Stimulated activated CD4-positive, alpha-beta T cell treated with anti-CD3 and anti-CD28 coated beads, Interleukin-12 subunit alpha, Interleukin-12 subunit beta, amount 100 ng/mL, for 24 hours (primary cell): ENCODE results near the gene TRPM5.

Experiments
- DNase-seq, 2 experiments: peaks; one replicate each; pipeline ENCODE4 v3.0.0-alpha.2; 2020; ENCODE audit warnings: low read depth in 2 of 2

TRPM5 gene

GRCh38 chr11:2458321-2458720 lies 14.0 kb upstream of the TRPM5 start:
- DNase-seq, result no peak

- no peak for DNase-seq
These were observed 9.1 kb upstream of the TRPM5 start for GRCh38 chr11:2453436-2453835.

- no peak for DNase-seq
These were observed 8.2 kb upstream of the TRPM5 start for GRCh38 chr11:2452321-2453012.

- DNase-seq, result no peak
These were observed 7.6 kb upstream of the TRPM5 start for GRCh38 chr11:2451916-2452315.

- DNase-seq, result no peak
These were observed 7.0 kb upstream of the TRPM5 start for GRCh38 chr11:2451336-2451735.

- no peak for DNase-seq
These were observed 6.2 kb upstream of the TRPM5 start for GRCh38 chr11:2450321-2451041.

GRCh38 chr11:2449548-2450320 lies 5.4 kb upstream of the TRPM5 start:
- no peak for DNase-seq

- no peak for DNase-seq
These were observed 4.6 kb upstream of the TRPM5 start for GRCh38 chr11:2448661-2449547.

GRCh38 chr11:2447951-2448650 lies 3.8 kb upstream of the TRPM5 start:
- no peak for DNase-seq

- DNase-seq, result no peak
These were observed 3.1 kb upstream of the TRPM5 start for GRCh38 chr11:2447253-2447950.

- DNase-seq, result no peak
These were observed 2.4 kb upstream of the TRPM5 start for GRCh38 chr11:2446590-2447252.

GRCh38 chr11:2445746-2446551 lies 1.6 kb upstream of the TRPM5 start:
- DNase-seq, result no peak

- DNase-seq, result no peak
These were observed 769 bp upstream of the TRPM5 start, which contains the start of gene KCNQ1 for GRCh38 chr11:2444821-2445745. TSS of gene KCNQ1 (plus strand) at chr11:2445008. CDS start at chr11:2445099, 91 bp downstream.

- no peak for DNase-seq
These were observed 908 bp downstream of the TRPM5 start for GRCh38 chr11:2443406-2443805.

GRCh38 chr11:2442589-2442988 lies 1.7 kb downstream of the TRPM5 start:
- DNase-seq, result no peak

GRCh38 chr11:2441171-2441570 lies 3.1 kb downstream of the TRPM5 start:
- no peak for DNase-seq

GRCh38 chr11:2440646-2441045 lies 3.7 kb downstream of the TRPM5 start:
- no peak for DNase-seq

- DNase-seq, result no peak
These were observed 4.5 kb downstream of the TRPM5 start for GRCh38 chr11:2439820-2440219.
